Measurements from ENCODE around the gene CNIH2.
"Not testable (repeated sequence)": the region's sequence is repeated elsewhere in the genome, so short reads cannot be mapped to it uniquely, and the experiment has no call there.

CNIH2 gene

DNA sequence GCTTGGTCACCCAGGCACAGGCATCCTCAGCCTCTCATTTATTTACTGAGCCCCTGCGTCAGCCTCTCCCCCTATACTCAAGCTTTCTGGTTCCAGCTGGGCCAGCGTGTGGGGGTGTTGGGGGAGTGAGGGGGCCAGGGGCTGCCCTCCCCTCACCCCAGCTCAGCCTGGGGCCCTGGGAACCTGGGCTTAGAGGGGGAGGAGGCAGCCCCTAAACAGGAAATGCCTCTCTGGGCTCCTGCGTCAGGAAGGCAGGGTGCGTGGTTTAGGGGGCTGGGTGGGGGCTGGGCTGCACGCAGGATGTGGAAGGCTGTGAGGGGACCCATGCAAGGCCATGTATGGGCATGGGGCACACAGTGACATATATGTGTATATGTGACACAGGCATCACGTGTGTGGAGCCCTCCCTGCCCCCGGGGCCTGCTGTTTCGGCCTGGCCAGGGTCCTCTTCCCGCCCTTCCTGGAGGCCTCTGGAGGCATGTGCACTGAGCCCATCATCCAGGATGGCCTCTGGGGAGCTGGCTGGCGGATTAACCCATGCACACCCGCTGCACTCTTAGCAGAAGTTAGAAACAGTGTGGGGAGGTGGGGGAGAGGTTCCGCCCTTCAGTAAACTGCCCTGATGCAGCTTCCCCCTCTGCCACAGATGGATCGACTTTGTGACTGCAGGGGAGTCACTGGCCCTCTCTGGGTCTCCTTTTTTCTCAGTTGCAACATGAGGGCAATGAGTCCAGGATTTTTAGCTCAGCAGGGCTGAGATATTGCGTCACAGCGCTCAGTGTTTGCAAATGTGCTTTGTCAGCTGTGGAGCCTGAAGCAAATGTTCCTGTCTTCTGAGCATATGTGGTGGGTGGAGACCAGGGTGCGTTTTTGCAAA is 40.0 kb downstream of the CNIH2 start:
- Histone ChIP-seq H3K27ac (peak overlapping the region; percentile 91), H4K20me1 (peaks cover 24% of the 10 kb centered on the region), H3K36me3 (no peaks in the 10 kb centered on the region), H3K9ac (peak overlapping the region; percentile 84), H3K4me2 (peak overlapping the region; percentile 98), H3K4me3 (peak overlapping the region; percentile 73), H3K9me3 (peaks cover 11% of the 10 kb centered on the region; the same call in 1 of the 2 replicates), H3K4me1 (peaks cover 67% of the 10 kb centered on the region), H3K27me3 (no peaks in the 10 kb centered on the region)
- TF ChIP-seq Cebpa-rat (IDR thresholded peaks at IDR 0.05), result peak; percentile 98

DNA sequence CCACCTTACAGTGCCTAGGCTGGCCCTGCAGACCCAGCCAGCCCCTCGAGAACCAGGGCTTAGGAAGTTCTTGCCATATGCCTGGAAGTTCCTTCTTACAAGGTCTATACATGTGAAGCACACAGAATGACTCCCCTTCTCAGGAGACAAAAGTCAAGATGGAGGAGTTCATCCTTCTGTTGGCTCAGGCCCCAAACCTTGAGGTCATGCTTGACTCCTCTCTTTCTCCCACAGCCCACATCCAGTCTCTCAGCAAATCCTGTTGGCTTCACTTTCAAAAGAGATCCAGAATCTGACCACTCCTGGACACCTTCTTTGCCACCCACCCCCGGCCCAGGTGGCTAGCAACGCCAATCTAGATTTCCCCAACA is 40.6 kb downstream of the CNIH2 start:
- Histone ChIP-seq H3K4me1 (peaks cover 72% of the 10 kb centered on the region), H3K4me3 (peak overlapping the region; percentile 73; the same call in 1 of the 2 replicates), H3K9me3 (peaks cover 11% of the 10 kb centered on the region; the same call in 1 of the 2 replicates), H4K20me1 (peaks cover 24% of the 10 kb centered on the region), H3K36me3 (no peaks in the 10 kb centered on the region), H3K27ac (peak overlapping the region; percentile 91), H3K27me3 (no peaks in the 10 kb centered on the region), H3K4me2 (peak overlapping the region; percentile 98), H3K9ac (peak overlapping the region; percentile 84)
- peak; percentile 4; the same call in 1 of the 2 replicates for TF ChIP-seq Cebpa-rat (IDR thresholded peaks at IDR 0.05)

DNA sequence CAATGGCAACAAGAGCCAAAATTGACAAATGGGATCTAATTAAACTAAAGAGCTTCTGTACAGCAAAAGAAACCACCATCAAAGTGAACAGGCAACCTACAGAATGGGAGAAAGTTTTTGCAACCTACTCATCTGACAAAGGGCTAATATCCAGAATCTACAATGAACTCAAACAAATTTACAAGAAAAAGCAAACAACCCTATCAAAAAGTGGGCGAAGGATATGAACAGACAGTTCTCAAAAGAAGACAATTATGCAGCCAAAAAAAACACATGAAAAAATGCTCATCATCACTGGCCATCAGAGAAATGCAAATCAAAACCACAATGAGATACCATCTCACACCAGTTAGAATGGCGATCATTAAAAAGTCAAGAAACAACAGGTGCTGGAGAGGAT is 42.3 kb downstream of the CNIH2 start:
- not testable (repeated sequence) for H3K4me3 ChIP-seq, H3K4me2 ChIP-seq, H3K27me3 ChIP-seq, H3K36me3 ChIP-seq, H3K27ac ChIP-seq, H3K9ac ChIP-seq
- Histone ChIP-seq H3K4me1 (peaks cover 72% of the 10 kb centered on the region), H3K9me3 (peaks cover 11% of the 10 kb centered on the region; the same call in 1 of the 2 replicates), H4K20me1 (peaks cover 14% of the 10 kb centered on the region)

DNA sequence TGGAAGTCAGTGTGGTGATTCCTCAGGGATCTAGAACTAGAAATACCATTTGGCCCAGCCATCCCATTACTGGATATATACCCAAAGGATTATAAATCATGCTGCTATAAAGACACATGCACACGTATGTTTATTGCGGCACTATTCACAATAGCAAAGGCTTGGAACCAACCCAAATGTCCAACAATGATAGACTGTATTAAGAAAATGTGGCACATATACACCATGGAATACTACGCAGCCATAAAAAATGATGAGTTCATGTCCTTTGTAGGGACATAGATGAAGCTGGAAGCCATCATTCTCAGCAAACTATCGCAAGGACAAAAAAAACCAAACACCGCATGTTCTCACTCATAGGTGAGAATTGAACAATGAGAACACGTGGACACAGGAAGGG is 42.8 kb downstream of the CNIH2 start:
- H3K27ac ChIP-seq, H4K20me1 ChIP-seq, H3K27me3 ChIP-seq, H3K4me3 ChIP-seq, H3K36me3 ChIP-seq, H3K4me2 ChIP-seq, H3K9ac ChIP-seq: not testable (repeated sequence)
- H3K4me1 ChIP-seq, result peaks cover 72% of the 10 kb centered on the region
- H3K9me3 ChIP-seq, result peaks cover 11% of the 10 kb centered on the region; the same call in 1 of the 2 replicates

DNA sequence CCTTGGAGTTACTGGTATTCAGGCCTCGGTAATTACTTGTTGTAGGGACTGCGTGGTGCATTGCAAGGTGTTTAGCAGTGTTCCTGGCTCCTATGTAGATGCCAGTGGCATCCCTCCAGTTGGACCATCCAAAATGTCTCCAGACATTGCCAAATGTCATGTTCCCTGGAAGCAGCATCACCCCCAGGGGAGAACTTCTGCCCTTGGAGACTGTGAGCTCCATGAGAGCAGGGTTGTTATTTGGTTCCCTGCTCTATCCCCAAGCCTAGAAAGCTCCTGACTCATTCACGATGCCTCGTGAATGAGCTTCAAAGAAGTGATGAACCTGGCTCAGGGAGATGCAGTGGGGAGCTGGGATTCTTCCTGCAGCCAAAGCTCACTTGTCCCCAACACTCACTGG is 43.6 kb downstream of the CNIH2 start:
- Histone ChIP-seq H3K9ac (no peak overlapping the region), H3K4me2 (peak overlapping the region; percentile 34; the same call in 1 of the 2 replicates), H3K27ac (0 out of 2 replicates have a peak overlapping the region, but pooled peaks have one; percentile 30), H3K9me3 (peaks cover 11% of the 10 kb centered on the region; the same call in 1 of the 2 replicates), H3K36me3 (no peaks in the 10 kb centered on the region), H3K4me1 (peaks cover 69% of the 10 kb centered on the region), H3K27me3 (no peaks in the 10 kb centered on the region), H4K20me1 (0 out of 2 replicates have a peak, but pooled peaks cover 2% of the 10 kb centered on the region), H3K4me3 (no peak overlapping the region)
- TF ChIP-seq Cebpa-rat (IDR thresholded peaks at IDR 0.05), result no peak

DNA sequence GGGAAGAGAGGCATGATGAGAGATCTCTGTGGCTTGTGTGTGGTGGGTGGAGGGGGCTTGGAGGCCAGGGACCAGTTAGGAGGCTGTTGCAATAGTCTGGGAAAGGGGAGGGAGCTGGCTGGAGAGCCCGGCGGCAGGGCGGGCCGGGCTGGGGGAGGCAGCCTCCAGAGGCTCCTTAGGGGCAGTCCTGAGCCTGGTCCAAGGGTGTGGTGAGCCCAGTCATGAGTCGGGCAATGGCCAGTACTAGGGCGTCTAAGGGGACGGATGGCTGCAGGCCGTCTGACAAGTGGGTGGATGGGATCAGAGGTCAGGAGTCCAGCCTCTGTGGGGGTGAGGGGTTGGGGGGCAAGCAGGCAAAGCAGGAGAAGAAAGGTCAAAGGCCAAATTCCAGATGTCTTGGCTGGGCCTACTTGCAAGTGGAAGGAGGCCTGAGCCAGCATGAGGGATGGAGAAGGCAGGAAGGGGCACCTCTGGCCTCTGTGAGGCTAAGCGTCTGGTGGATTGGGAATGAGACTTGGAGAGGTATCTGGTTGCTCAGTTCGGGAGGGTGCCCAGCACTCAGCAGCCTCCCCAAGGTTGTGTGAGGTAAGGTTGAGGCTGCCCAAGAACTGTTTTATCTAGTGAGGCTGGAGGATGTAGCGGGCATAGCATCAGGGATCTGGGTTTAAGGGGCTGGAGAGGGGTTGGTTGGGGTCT is 44.9 kb downstream of the CNIH2 start:
- Histone ChIP-seq H3K27me3 (no peaks in the 10 kb centered on the region), H3K36me3 (no peaks in the 10 kb centered on the region), H3K9me3 (peaks cover 11% of the 10 kb centered on the region; the same call in 1 of the 2 replicates), H3K4me3 (no peak overlapping the region), H4K20me1 (no peaks in the 10 kb centered on the region), H3K4me1 (peaks cover 79% of the 10 kb centered on the region), H3K27ac (peak overlapping the region; percentile 30; the same call in 1 of the 2 replicates), H3K4me2 (no peak overlapping the region), H3K9ac (no peak overlapping the region)
- no peak for TF ChIP-seq Cebpa-rat (IDR thresholded peaks at IDR 0.05)

DNA sequence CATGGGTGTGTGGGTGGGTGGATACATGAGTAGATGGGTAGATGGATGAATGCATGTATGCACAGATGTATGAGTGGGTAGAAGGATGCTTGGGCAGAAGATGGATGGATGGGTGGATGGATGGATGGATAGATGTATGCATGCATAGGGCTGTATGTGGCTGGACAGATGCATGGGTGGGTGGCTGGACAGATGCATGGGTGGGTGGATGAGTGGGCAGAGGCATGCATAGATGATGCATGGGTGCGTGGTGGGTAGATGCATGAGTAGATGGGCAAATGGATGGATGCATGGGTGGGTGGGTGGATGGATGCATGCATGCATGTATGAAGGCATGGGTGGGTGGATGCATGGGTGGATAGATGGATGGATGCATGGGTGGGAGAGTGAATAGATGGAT is 45.7 kb downstream of the CNIH2 start:
- no peak for TF ChIP-seq Cebpa-rat (IDR thresholded peaks at IDR 0.05)
- H3K9me3 ChIP-seq, result peaks cover 11% of the 10 kb centered on the region; the same call in 1 of the 2 replicates
- H4K20me1 ChIP-seq, result no peaks in the 10 kb centered on the region
- no peaks in the 10 kb centered on the region for H3K27me3 ChIP-seq
- H3K27ac ChIP-seq, result no peak overlapping the region
- no peaks in the 10 kb centered on the region for H3K36me3 ChIP-seq
- no peak overlapping the region; the same call in 1 of the 2 replicates for H3K4me2 ChIP-seq
- H3K9ac ChIP-seq, result no peak overlapping the region
- peaks cover 79% of the 10 kb centered on the region for H3K4me1 ChIP-seq
- no peak overlapping the region for H3K4me3 ChIP-seq

DNA sequence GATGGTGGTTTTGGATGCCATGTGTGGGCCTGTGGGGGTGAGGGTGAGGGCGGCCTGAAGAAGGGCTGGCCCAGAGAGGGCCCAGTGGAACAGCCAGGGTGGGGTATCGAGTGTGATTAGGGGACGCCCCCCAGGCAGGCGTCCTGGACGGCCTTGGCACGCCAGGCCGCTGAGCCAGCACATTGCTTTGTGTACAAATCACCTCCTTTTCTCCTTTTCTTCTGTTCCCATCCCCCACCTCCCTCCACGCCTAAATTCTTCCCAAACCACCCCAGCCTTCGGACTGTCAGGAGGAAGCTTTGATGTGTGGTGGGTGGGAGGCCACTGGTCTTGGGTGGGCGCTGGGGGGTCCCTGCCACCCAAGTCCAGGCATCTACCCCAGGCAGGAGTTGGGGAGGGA is 46.7 kb downstream of the CNIH2 start:
- Histone ChIP-seq H3K36me3 (no peaks in the 10 kb centered on the region), H4K20me1 (no peaks in the 10 kb centered on the region), H3K4me1 (peaks cover 80% of the 10 kb centered on the region), H3K9me3 (peaks cover 8% of the 10 kb centered on the region; the same call in 1 of the 2 replicates), H3K4me2 (peak overlapping the region; percentile 98), H3K9ac (peak overlapping the region; percentile 84; the same call in 1 of the 2 replicates), H3K27me3 (no peaks in the 10 kb centered on the region), H3K27ac (peak overlapping the region; percentile 98), H3K4me3 (no peak overlapping the region)
- TF ChIP-seq Cebpa-rat (IDR thresholded peaks at IDR 0.05), result no peak

DNA sequence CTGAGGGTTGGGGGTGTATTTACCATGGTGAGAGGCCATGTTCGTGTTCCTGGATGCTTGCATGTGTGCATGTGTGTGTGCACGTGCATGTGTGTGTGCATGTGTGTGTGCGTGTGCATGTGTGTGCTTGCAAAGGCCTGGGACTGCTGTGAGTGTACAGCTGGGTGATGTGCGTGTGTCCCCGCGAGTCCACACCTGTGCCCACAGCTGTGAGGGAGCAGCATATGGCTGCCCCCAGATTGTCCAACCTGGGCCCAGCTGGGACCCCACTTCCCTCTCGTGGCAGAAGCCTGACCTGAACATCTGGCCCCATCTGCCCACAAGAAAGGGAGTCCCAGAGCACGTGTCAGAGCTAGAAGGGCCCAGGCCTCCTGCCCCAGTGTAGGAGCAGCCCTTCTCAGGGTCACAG is 47.3 kb downstream of the CNIH2 start:
- no peaks in the 10 kb centered on the region for H3K36me3 ChIP-seq
- H3K4me2 ChIP-seq, result peak overlapping the region; percentile 98
- H3K4me1 ChIP-seq, result peaks cover 86% of the 10 kb centered on the region
- peak overlapping the region; percentile 50 for H3K4me3 ChIP-seq
- no peaks in the 10 kb centered on the region for H3K27me3 ChIP-seq
- H3K27ac ChIP-seq, result peak overlapping the region; percentile 98
- H3K9me3 ChIP-seq, result peaks cover 2% of the 10 kb centered on the region; the same call in 1 of the 2 replicates
- H3K9ac ChIP-seq, result peak overlapping the region; percentile 84
- TF ChIP-seq Cebpa-rat (IDR thresholded peaks at IDR 0.05), result no peak
- H4K20me1 ChIP-seq, result no peaks in the 10 kb centered on the region
